Prostate gland (tissue), 2 donors: Measurements from ENCODE around the gene LIMCH1.

Experiments
- CTCF ChIP-seq, 4 experiments: fragments of 200-600 bp in 2 of 4; fragments of 450-650 bp in 2 of 4; sonication (generic) in 2 of 4; IDR thresholded peaks; 1 replicate in 3 of 4; 2 replicates in 1 of 4; pipeline ENCODE4 v1.5.1; 2016 to 2019; ENCODE audit warnings: antibody characterized with exemption in 4 of 4, mild to moderate bottlenecking in 2 of 4, moderate library complexity in 2 of 4
- POLR2A ChIP-seq: fragments of 450-650 bp; IDR thresholded peaks from one replicate; pipeline ENCODE4 v1.6.1; 2016; ENCODE audit warnings: antibody characterized with exemption, mild to moderate bottlenecking
- POLR2AphosphoS5 ChIP-seq: sonication (generic); formaldehyde crosslinking; IDR thresholded peaks from one replicate; pipeline ENCODE4 v1.6.1; 2017; ENCODE audit warnings: antibody characterized with exemption

GRCh38 chr4:41496977-41497376 is 41.0 kb upstream of the LIMCH1 start:
- no peak for TF ChIP-seq CTCF (IDR thresholded peaks at IDR 0.05)
- no peak for TF ChIP-seq POLR2AphosphoS5
- TF ChIP-seq POLR2A = no peak
